ENCODE data around the gene SERTAD2.

GRCh38 chr2:64696636-64697035, 42.9 kb upstream of the SERTAD2 start:
- TF ChIP-seq POLR2A (IDR thresholded peaks at IDR 0.05), result no peak
- TF ChIP-seq CTCF (IDR thresholded peaks at IDR 0.05), result no peak
